ENCODE measurements around the gene SELP. TPM values are rescaled to one million over a fixed set of nuclear protein-coding genes. Genes with fewer than 3 reads are reported as not detected.

SELP gene
- total and polyA plus RNA-seq, 7 donors, result 1.1 to 3.9 (median 1.3) TPM

GRCh38 chr1:169557131-169557530 is 72.8 kb downstream of the SELP start:
- DNase-seq, result no peak
- Histone ChIP-seq H3K27ac (no peak overlapping the region), H3K36me3 (ENCODE audit: insufficient read depth in 1 of 2, low read depth in 1 of 2) (no peaks in the 10 kb centered on the region), H3K27me3 (ENCODE audit: insufficient read depth in 3 of 3, low read length in 2 of 3) (no peaks in the 10 kb centered on the region), H3K9me3 (no peaks in the 10 kb centered on the region), H3K4me3 (no peak overlapping the region), H3K4me1 (no peaks in the 10 kb centered on the region)
- intact Hi-C loops (cut with DNase I), result loop anchor here in 1 of 2 donors (10.0 kb wide), 1 partner anchor 158 kb away; the partner anchor contains the start of gene SELL
- TF ChIP-seq CTCF (IDR thresholded peaks at IDR 0.05), result no peak
- no peak for ATAC-seq
- WGBS, 3 donors, result 65 to 75% (median 70%) methylated on average over 5 of the region's 5 CpGs

- peak; percentile 39 for TF ChIP-seq CTCF (IDR thresholded peaks at IDR 0.05)
- ATAC-seq (peak in 3 of 4 donors; percentile 30 to 49 (median 42)), DNase-seq (no peak)
- intact Hi-C loops (cut with DNase I), result loop anchor here in 1 of 2 donors (5.0 to 10.0 kb wide), 2 partner anchors 165 to 262 kb away; partner anchors contain the start of gene SELL
- 29 to 36% (median 33%) methylated on average over 4 of the region's 4 CpGs for WGBS, 3 donors
- Histone ChIP-seq H3K4me1 (no peaks in the 10 kb centered on the region), H3K27me3 (ENCODE audit: insufficient read depth in 3 of 3, low read length in 2 of 3) (no peaks in the 10 kb centered on the region), H3K36me3 (ENCODE audit: insufficient read depth in 1 of 2, low read depth in 1 of 2) (no peaks in the 10 kb centered on the region), H3K9me3 (no peaks in the 10 kb centered on the region), H3K4me3 (no peak overlapping the region), H3K27ac (no peak overlapping the region)
Measured at GRCh38 chr1:169550294-169550693, 79.6 kb downstream of the SELP start.

GRCh38 chr1:169548282-169548681 is 81.6 kb downstream of the SELP start:
- ATAC-seq, result no peak

GRCh38 chr1:169546087-169546995 is 83.6 kb downstream of the SELP start:
- no peak overlapping the region for H3K27ac ChIP-seq
- H3K27me3 ChIP-seq (ENCODE audit: insufficient read depth in 3 of 3, low read length in 2 of 3), result no peaks in the 10 kb centered on the region
- H3K4me1 ChIP-seq, result no peaks in the 10 kb centered on the region
- DNase-seq, result peak in 1 of 2 donors; percentile 51
- intact Hi-C loops (cut with DNase I), result loop anchor here (5.0 to 10.0 kb wide), 3 partner anchors 79 to 944 kb away; no protein-coding TSS in a partner anchor
- no peaks in the 10 kb centered on the region for H3K36me3 ChIP-seq (ENCODE audit: insufficient read depth in 1 of 2, low read depth in 1 of 2)
- no peaks in the 10 kb centered on the region for H3K9me3 ChIP-seq
- H3K4me3 ChIP-seq, result no peak overlapping the region
- 43 to 61% (median 48%) methylated on average over 15 of the region's 15 CpGs for WGBS, 3 donors
- ATAC-seq, result peak; percentile 73 to 95 (median 90)
- peak; percentile 70 for TF ChIP-seq CTCF (IDR thresholded peaks at IDR 0.05)

More at GRCh38 chr1:169548282-169548681, 81.6 kb downstream of the SELP start:
- WGBS, 3 donors, result 68 to 90% (median 89%) methylated on average over 2 of the region's 2 CpGs
- H3K4me1 ChIP-seq, result no peaks in the 10 kb centered on the region
- H3K27me3 ChIP-seq (ENCODE audit: insufficient read depth in 3 of 3, low read length in 2 of 3), result no peaks in the 10 kb centered on the region
- no peak overlapping the region for H3K27ac ChIP-seq
- no peak for TF ChIP-seq CTCF (IDR thresholded peaks at IDR 0.05)
- intact Hi-C loops (cut with DNase I), result loop anchor here (5.0 to 10.0 kb wide), 3 partner anchors 81 to 946 kb away; no protein-coding TSS in a partner anchor
- H3K36me3 ChIP-seq (ENCODE audit: insufficient read depth in 1 of 2, low read depth in 1 of 2), result no peaks in the 10 kb centered on the region
- no peak overlapping the region for H3K4me3 ChIP-seq
- DNase-seq, result no peak
- no peaks in the 10 kb centered on the region for H3K9me3 ChIP-seq
